ENCODE results near the gene CHRNB4. TPM values are rescaled to one million over a fixed set of nuclear protein-coding genes. Genes with fewer than 3 reads are reported as not detected.

Gene CHRNB4
- total RNA-seq, 1 experiment from 2014 or later: 0.13 TPM

DNA sequence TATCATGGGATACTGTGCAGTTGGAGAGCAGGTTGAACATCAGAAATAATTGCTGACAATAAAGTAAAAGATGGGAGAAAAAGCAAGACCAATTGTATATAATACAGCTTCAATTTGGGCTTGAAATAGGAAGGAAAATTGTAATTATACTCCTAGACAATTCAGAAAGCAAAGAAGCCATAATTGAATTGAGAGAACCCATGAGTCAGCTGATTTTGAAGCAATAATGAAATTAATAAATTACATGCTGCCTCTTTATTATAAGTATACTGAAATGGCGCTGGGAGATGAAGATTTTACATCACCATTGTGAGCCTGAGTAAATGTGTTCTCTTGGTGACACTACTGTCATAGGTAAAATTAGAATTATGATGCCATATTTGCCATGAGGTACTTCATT is 43.4 kb downstream of the CHRNB4 start:
- H3K4me1 ChIP-seq (replicated peaks; ENCODE audit: insufficient read depth): no peaks in the 10 kb centered on the region
- H3K4me3 ChIP-seq: no peak overlapping the region
- ChIA-PET CTCF (no interaction called here), POLR2A (ENCODE audit: unreplicated experiment) (no interaction called here)
- H3K27ac ChIP-seq: no peak overlapping the region
- H3K27me3 ChIP-seq (ENCODE audit: insufficient read depth, low read depth): no peaks in the 10 kb centered on the region
- H3F3A ChIP-seq (ENCODE audit: insufficient read depth, low read depth): no peaks in the 10 kb centered on the region
- TF ChIP-seq, protein P1, sequence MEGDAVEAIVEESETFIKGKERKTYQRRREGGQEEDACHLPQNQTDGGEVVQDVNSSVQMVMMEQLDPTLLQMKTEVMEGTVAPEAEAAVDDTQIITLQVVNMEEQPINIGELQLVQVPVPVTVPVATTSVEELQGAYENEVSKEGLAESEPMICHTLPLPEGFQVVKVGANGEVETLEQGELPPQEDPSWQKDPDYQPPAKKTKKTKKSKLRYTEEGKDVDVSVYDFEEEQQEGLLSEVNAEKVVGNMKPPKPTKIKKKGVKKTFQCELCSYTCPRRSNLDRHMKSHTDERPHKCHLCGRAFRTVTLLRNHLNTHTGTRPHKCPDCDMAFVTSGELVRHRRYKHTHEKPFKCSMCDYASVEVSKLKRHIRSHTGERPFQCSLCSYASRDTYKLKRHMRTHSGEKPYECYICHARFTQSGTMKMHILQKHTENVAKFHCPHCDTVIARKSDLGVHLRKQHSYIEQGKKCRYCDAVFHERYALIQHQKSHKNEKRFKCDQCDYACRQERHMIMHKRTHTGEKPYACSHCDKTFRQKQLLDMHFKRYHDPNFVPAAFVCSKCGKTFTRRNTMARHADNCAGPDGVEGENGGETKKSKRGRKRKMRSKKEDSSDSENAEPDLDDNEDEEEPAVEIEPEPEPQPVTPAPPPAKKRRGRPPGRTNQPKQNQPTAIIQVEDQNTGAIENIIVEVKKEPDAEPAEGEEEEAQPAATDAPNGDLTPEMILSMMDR (conservative IDR thresholded peaks at IDR 0.05): no peak
- no peak for DNase-seq
- no peaks in the 10 kb centered on the region for H3K9me2 ChIP-seq (ENCODE audit: insufficient read depth)
- no peak overlapping the region for H3K4me2 ChIP-seq
- H3K9me3 ChIP-seq (ENCODE audit: insufficient read depth, low read depth): no peaks in the 10 kb centered on the region
- H3K79me2 ChIP-seq (ENCODE audit: low read depth): no peaks in the 10 kb centered on the region
- no peaks in the 10 kb centered on the region for H3K36me3 ChIP-seq (ENCODE audit: low read depth)
- no peaks in the 10 kb centered on the region for H4K20me1 ChIP-seq (ENCODE audit: insufficient read depth)
- no TSS peak for BruUV-seq (replicated peaks)
- intact Hi-C loops (cut with micrococcal nuclease; ENCODE audit: unreplicated experiment): no loop called here
- no peak overlapping the region for H2AFZ ChIP-seq

DNA sequence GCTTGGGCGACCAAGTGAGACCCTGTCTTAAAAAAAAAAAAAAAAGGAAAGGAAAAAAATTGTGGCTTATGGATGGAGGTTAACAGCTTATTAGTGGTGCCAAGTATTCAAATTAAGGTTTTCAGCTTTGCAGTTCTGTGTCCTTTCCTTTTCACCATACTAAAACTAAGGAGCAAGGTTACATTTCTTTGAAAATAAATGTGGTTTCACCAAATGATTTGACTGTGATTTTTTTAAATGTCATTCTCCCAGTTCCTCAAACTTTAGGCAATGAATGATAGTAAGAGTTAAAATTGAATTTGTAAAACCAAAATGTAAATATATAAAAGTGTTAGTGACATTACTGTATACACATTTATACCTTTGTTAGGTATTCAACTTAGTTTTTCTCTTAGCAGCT is 66.1 kb downstream of the CHRNB4 start:
- Histone ChIP-seq H2AFZ (no peak overlapping the region), H3K27ac (no peak overlapping the region), H3K36me3 (ENCODE audit: low read depth) (no peaks in the 10 kb centered on the region), H4K20me1 (ENCODE audit: insufficient read depth) (no peaks in the 10 kb centered on the region), H3K4me1 (replicated peaks; ENCODE audit: insufficient read depth) (no peaks in the 10 kb centered on the region), H3F3A (ENCODE audit: insufficient read depth, low read depth) (peaks cover 4% of the 10 kb centered on the region; the same call in 1 of the 2 replicates), H3K79me2 (ENCODE audit: low read depth) (0 out of 2 replicates have a peak, but pooled peaks cover under 1% of the 10 kb centered on the region), H3K4me3 (no peak overlapping the region), H3K9me3 (ENCODE audit: insufficient read depth, low read depth) (no peaks in the 10 kb centered on the region), H3K27me3 (ENCODE audit: insufficient read depth, low read depth) (no peaks in the 10 kb centered on the region), H3K9me2 (ENCODE audit: insufficient read depth) (no peaks in the 10 kb centered on the region), H3K4me2 (no peak overlapping the region)
- TF ChIP-seq, protein P1 (conservative IDR thresholded peaks at IDR 0.05): no peak
- TF ChIP-seq EZH2 (IDR thresholded peaks at IDR 0.05; ENCODE audit: low read depth): no peak
- intact Hi-C loops (cut with micrococcal nuclease; ENCODE audit: unreplicated experiment): no loop called here
- DNase-seq: no peak
- CTCF ChIA-PET: no interaction called here
- no TSS peak for BruUV-seq (replicated peaks)
- POLR2A ChIA-PET (ENCODE audit: unreplicated experiment): no interaction called here

Other genes starting within 250 kb of the CHRNB4 start
- 48.8 and 49.0 TPM in 2 replicates for gene IREB2, start 203.0 kb downstream of the CHRNB4 start, total RNA-seq (2021)
- 5.6 and 6.9 TPM in 2 replicates for gene HYKK, start 133.6 kb downstream of the CHRNB4 start, total RNA-seq (2021)
- gene PSMA4, start 100.8 kb downstream of the CHRNB4 start, total RNA-seq (2021): 142 and 230 TPM in 2 replicates
- 9.5 and 10.7 TPM in 2 replicates for gene CHRNA5, start 75.7 kb downstream of the CHRNB4 start, total RNA-seq (2021)
- gene CHRNA3, start 20.2 kb downstream of the CHRNB4 start, total RNA-seq (2021): not detected in 2 replicates
- 1.3 and 1.9 TPM in 2 replicates for gene ADAMTS7, start 170.3 kb upstream of the CHRNB4 start, total RNA-seq (2021)
- gene MORF4L1, start 231.7 kb upstream of the CHRNB4 start, total RNA-seq (2021): 240 and 282 TPM in 2 replicates